Natural killer cell (primary cell): ENCODE results near the gene MAST4. TPM values are rescaled to one million over a fixed set of nuclear protein-coding genes. Genes with fewer than 3 reads are reported as not detected.

Source experiments
- ATAC-seq, 3 donors: fragments of 150-1000 bp in 2 of 3; fragments of 200-7000 bp in 1 of 3; cut with Tn5 transposase; 1 replicate in 1 of 3; 2 replicates in 2 of 3; pipeline ENCODE4 v1.10.0; 2021; ENCODE audit warnings: mild to moderate bottlenecking in 2 of 3, moderate library complexity in 2 of 3
- DNase-seq, 2 donors: peaks; one replicate each; pipeline versions ENCODE4 v3.0.0 to v3.0.0-alpha.2; 2013 to 2021; ENCODE audit warnings: mixed read lengths in 1 of 2
- H3K27ac ChIP-seq: one replicate; pipeline ENCODE4 v1.5.1; 2013; ENCODE audit warnings: mild to moderate bottlenecking, low read length
- H3K27me3 ChIP-seq: one replicate; pipeline ENCODE4 v1.6.1; 2013; ENCODE audit warnings: low read length; ENCODE audit not compliant: control insufficient read depth, insufficient read depth
- H3K36me3 ChIP-seq: one replicate; pipeline ENCODE4 v1.6.1; 2013; ENCODE audit warnings: low read length; ENCODE audit not compliant: control insufficient read depth, insufficient read depth
- H3K4me1 ChIP-seq: one replicate; pipeline ENCODE4 v1.6.1; 2013; ENCODE audit warnings: low read length; ENCODE audit not compliant: control insufficient read depth, insufficient read depth
- H3K4me3 ChIP-seq: one replicate; pipeline ENCODE4 v1.5.1; 2013; ENCODE audit warnings: low read length
- H3K9me3 ChIP-seq: one replicate; pipeline ENCODE4 v1.6.1; 2013; ENCODE audit warnings: low read length; ENCODE audit not compliant: control insufficient read depth, insufficient read depth
- H3K27ac Mint-ChIP-seq, 2 donors: one replicate each; pipeline ENCODE4 v1.8.0; 2022; ENCODE audit warnings: mild to moderate bottlenecking in 2 of 2, mixed read lengths in 2 of 2, moderate library complexity in 1 of 2
- H3K27me3 Mint-ChIP-seq, 2 donors: one replicate each; pipeline ENCODE4 v1.8.0; 2022; ENCODE audit warnings: low read depth in 2 of 2, mixed read lengths in 2 of 2
- H3K36me3 Mint-ChIP-seq: one replicate; pipeline ENCODE4 v1.8.0; 2022; ENCODE audit warnings: mixed read lengths
- H3K4me1 Mint-ChIP-seq, 2 donors: one replicate each; pipeline ENCODE4 v1.8.0; 2022; ENCODE audit warnings: mixed read lengths in 2 of 2
- H3K4me3 Mint-ChIP-seq: one replicate; pipeline ENCODE4 v1.8.0; 2022; ENCODE audit warnings: mild to moderate bottlenecking, moderate library complexity, mixed read lengths
- H3K9me3 Mint-ChIP-seq, 2 donors: one replicate each; pipeline ENCODE4 v1.8.0; 2022; ENCODE audit warnings: mixed read lengths in 2 of 2
- CTCF ChIP-seq: fragments of 200-600 bp; IDR thresholded peaks from one replicate; pipeline ENCODE4 v1.8.0; 2022; ENCODE audit warnings: antibody characterized with exemption
- WGBS: methylation state at CpG from one replicate; pipeline ENCODE4 v1.1.7; 2013; ENCODE audit warnings: missing lambda C conversion rate; ENCODE audit not compliant: insufficient coverage; 5-methylcytosine and 5-hydroxymethylcytosine counted together
- intact Hi-C: fragments of 100-400 bp; cut with micrococcal nuclease; formaldehyde crosslinking; loops from one replicate; pipeline ENCODE4 v1.14.2; 2022
- total RNA-seq, 4 donors: library from RNA; stranded (reverse); fragments of 120-200 nt in 1 of 4; gene quantifications; one replicate each; pipeline versions ENCODE4 v1.2.3 to v1.2.4, GENCODE V29; 2013 to 2022

MAST4 gene
- total RNA-seq, 3 donors from 2014 or later (not counting 1 experiment from before 2014, with no cell fraction given): 6.5 to 14.1 (median 12.7) TPM

GRCh38 chr5:67093279-67093678, 497.1 kb downstream of the MAST4 start:
- no peak overlapping the region for H3K27ac ChIP-seq
- Mint-ChIP-seq H3K27ac (no peak overlapping the region), H3K27me3 (no peaks in the 10 kb centered on the region), H3K4me3 (no peak overlapping the region), H3K36me3 (no peaks in the 10 kb centered on the region), H3K9me3 (no peaks in the 10 kb centered on the region), H3K4me1 (peaks cover 6% of the 10 kb centered on the region in 2 donors)
- H3K4me3 ChIP-seq: no peak overlapping the region
- WGBS: 100% methylated on average over 1 of the region's 1 CpG
- no peaks in the 10 kb centered on the region for H3K27me3 ChIP-seq
- no peaks in the 10 kb centered on the region for H3K9me3 ChIP-seq
- H3K36me3 ChIP-seq: no peaks in the 10 kb centered on the region
- H3K4me1 ChIP-seq: no peaks in the 10 kb centered on the region
- ATAC-seq (no peak), DNase-seq (no peak)
- intact Hi-C loops: no loop called here
- TF ChIP-seq CTCF: no peak

- Histone ChIP-seq H3K27ac (no peak overlapping the region), H3K4me1 (no peaks in the 10 kb centered on the region), H3K4me3 (no peak overlapping the region), H3K27me3 (no peaks in the 10 kb centered on the region), H3K36me3 (no peaks in the 10 kb centered on the region), H3K9me3 (no peaks in the 10 kb centered on the region)
- H3K4me1 Mint-ChIP-seq: peaks cover 6% of the 10 kb centered on the region in 2 donors
- H3K27ac Mint-ChIP-seq: no peak overlapping the region
- H3K4me3 Mint-ChIP-seq: no peak overlapping the region
- WGBS: 96% methylated on average over 3 of the region's 4 CpGs
- intact Hi-C loops: no loop called here
- no peak for TF ChIP-seq CTCF
- H3K27me3 Mint-ChIP-seq: no peaks in the 10 kb centered on the region
- no peak for ATAC-seq
- no peaks in the 10 kb centered on the region for H3K36me3 Mint-ChIP-seq
- DNase-seq: no peak
- H3K9me3 Mint-ChIP-seq: no peaks in the 10 kb centered on the region
These were observed 498.5 kb downstream of the MAST4 start for GRCh38 chr5:67094476-67095300.

- no peaks in the 10 kb centered on the region for H3K27me3 ChIP-seq
- no peak overlapping the region for H3K27ac ChIP-seq
- 60% methylated on average over 6 of the region's 8 CpGs for WGBS
These were observed 499.4 kb downstream of the MAST4 start for GRCh38 chr5:67095346-67096171.

More at GRCh38 chr5:67095346-67096171, 499.4 kb downstream of the MAST4 start:
- Histone ChIP-seq H3K4me1 (no peaks in the 10 kb centered on the region), H3K4me3 (no peak overlapping the region), H3K9me3 (no peaks in the 10 kb centered on the region), H3K36me3 (no peaks in the 10 kb centered on the region)
- no peak for DNase-seq
- Mint-ChIP-seq H3K4me1 (peaks cover 6% of the 10 kb centered on the region in 2 donors), H3K27me3 (no peaks in the 10 kb centered on the region), H3K27ac (no peak overlapping the region), H3K36me3 (no peaks in the 10 kb centered on the region), H3K4me3 (no peak overlapping the region), H3K9me3 (no peaks in the 10 kb centered on the region)
- no peak for ATAC-seq
- TF ChIP-seq CTCF: no peak
- intact Hi-C loops: no loop called here
